Activated T-helper 17 cell treated with anti-CD3 and anti-CD28 coated beads, Interleukin-2, amount 50 U/mL, for 72 hours (primary cell): Measurements from ENCODE around the gene LMX1B. TPM values are rescaled to one million over a fixed set of nuclear protein-coding genes. Genes with fewer than 3 reads are reported as not detected.
"Not testable (repeated sequence)": the region's sequence is repeated elsewhere in the genome, so short reads cannot be mapped to it uniquely, and the experiment has no call there.

Experiments used
- ATAC-seq: fragments of 150-1000 bp; cut with Tn5 transposase; replicated peaks from 2 replicates; pipeline ENCODE4 v1.10.0; 2021; ENCODE audit warnings: mild to moderate bottlenecking, moderate library complexity
- H3K27ac Mint-ChIP-seq: one replicate; pipeline ENCODE4 v1.8.0; 2022; ENCODE audit warnings: mixed read lengths
- H3K27me3 Mint-ChIP-seq: one replicate; pipeline ENCODE4 v1.8.0; 2022; ENCODE audit warnings: mixed read lengths
- H3K36me3 Mint-ChIP-seq: one replicate; pipeline ENCODE4 v1.8.0; 2022; ENCODE audit warnings: low read depth, mild to moderate bottlenecking, mixed read lengths
- H3K4me1 Mint-ChIP-seq: one replicate; pipeline ENCODE4 v1.8.0; 2022; ENCODE audit warnings: mixed read lengths
- H3K4me3 Mint-ChIP-seq: one replicate; pipeline ENCODE4 v1.8.0; 2022; ENCODE audit warnings: mild to moderate bottlenecking, mixed read lengths
- H3K9me3 Mint-ChIP-seq: one replicate; pipeline ENCODE4 v1.8.0; 2022; ENCODE audit warnings: mixed read lengths
- total RNA-seq, 2 donors: library from RNA; stranded (reverse); gene quantifications; one replicate each; pipeline ENCODE4 v1.2.3, GENCODE V29; 2022

The LMX1B gene
- total RNA-seq, 2 donors from 2014 or later: not detected

- H3K4me1 Mint-ChIP-seq, H3K4me3 Mint-ChIP-seq, H3K27ac Mint-ChIP-seq, ATAC-seq, H3K36me3 Mint-ChIP-seq, H3K9me3 Mint-ChIP-seq, H3K27me3 Mint-ChIP-seq: not testable (repeated sequence)
These were observed 114.5 kb downstream of the LMX1B start for GRCh38 chr9:126728210-126728609.

DNA sequence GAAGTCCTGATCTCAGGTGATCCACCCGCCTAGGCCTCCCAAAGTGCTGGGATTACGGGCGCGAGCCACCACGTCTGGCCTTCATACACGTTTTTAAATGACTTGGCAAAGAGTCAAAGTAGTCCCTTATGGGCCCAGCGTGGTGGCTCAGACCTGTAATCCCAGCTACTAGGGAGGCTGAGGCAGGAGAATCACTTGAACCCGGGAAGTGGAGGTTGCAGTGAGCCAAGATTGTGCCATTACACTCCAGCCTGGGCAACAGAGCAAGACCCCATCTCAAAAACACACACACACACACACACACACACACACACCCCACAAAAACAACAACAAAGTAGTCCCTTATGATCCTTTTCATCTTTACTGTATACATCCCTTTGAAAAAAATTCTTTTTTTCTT, 116.9 kb downstream of the LMX1B start:
- H3K27me3 Mint-ChIP-seq, H3K4me3 Mint-ChIP-seq, H3K9me3 Mint-ChIP-seq: not testable (repeated sequence)

DNA sequence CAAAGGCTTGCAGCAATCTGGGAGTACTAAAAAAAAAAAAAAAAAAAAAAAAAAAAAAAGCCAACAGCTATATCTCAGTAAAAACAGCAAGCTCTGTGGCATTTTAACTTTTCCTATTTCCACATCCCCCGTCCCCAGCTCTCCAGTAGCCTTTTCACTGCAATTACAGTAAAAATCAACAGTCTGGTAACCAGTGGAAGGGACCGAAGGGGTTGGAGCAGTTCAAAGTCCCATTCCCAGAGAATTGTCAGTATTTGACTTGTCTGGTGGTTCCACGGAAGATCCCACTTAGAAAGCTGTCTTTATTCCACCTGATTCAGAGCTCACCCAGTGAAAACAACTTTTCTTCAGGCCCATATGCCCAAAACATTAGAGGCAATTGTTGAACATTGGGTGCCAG, 119.3 kb downstream of the LMX1B start:
- H3K4me1 Mint-ChIP-seq: no peaks in the 10 kb centered on the region

More for the DNA sequence above, 116.9 kb downstream of the LMX1B start:
- ATAC-seq, H3K4me1 Mint-ChIP-seq, H3K36me3 Mint-ChIP-seq, H3K27ac Mint-ChIP-seq: not testable (repeated sequence)

DNA sequence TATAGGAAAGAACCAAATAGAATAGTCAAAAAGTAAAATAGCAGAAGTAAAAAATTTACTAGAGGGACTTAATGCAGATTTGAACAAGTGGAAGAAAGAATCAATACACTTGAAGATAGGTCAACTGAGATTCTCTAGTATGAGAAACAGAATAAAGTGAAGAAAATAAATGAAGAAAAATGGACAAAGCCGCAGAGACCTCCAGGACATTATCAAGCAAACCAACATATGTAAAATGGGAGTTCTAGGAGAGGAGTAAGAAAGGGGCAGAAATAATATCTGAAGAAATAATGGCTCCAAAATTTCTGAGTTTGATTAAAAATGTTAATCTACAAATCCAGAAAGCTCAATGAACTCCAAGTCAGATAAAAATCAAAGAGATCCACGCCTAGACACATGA, 121.1 kb downstream of the LMX1B start:
- no peaks in the 10 kb centered on the region for H3K36me3 Mint-ChIP-seq
- no peak for ATAC-seq
- H3K9me3 Mint-ChIP-seq: peaks cover 8% of the 10 kb centered on the region
- no peak overlapping the region for H3K4me3 Mint-ChIP-seq
- H3K4me1 Mint-ChIP-seq: no peaks in the 10 kb centered on the region
- no peak overlapping the region for H3K27ac Mint-ChIP-seq
- H3K27me3 Mint-ChIP-seq: no peaks in the 10 kb centered on the region

More for the DNA sequence above, 119.3 kb downstream of the LMX1B start:
- H3K9me3 Mint-ChIP-seq: peaks cover 8% of the 10 kb centered on the region
- no peak overlapping the region for H3K27ac Mint-ChIP-seq
- no peaks in the 10 kb centered on the region for H3K36me3 Mint-ChIP-seq
- no peaks in the 10 kb centered on the region for H3K27me3 Mint-ChIP-seq
- ATAC-seq: no peak
- H3K4me3 Mint-ChIP-seq: no peak overlapping the region

DNA sequence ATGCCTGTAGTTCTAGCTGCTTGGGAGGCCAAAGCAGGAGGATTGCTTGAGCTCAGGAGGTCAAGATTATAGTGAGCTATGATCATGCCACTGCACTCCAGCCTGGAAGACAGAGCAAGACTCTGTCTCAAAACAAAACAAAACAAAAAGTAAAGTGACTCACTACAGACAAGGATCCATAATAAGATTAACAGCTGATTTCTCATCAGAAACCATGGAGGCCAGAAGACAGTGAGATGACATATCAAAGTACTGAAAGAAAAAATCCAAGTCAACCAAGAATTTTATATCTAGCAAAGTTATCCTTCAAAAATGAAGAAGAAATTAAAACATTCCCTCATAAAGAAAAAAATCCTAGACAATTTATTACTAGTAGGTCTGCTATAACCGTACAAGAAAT, 121.8 kb downstream of the LMX1B start:
- Mint-ChIP-seq H3K4me3 (no peak overlapping the region), H3K9me3 (peaks cover 8% of the 10 kb centered on the region), H3K27me3 (no peaks in the 10 kb centered on the region), H3K4me1 (no peaks in the 10 kb centered on the region), H3K27ac (no peak overlapping the region), H3K36me3 (no peaks in the 10 kb centered on the region)
- no peak for ATAC-seq

- no peak for ATAC-seq
- Mint-ChIP-seq H3K27me3 (no peaks in the 10 kb centered on the region), H3K4me3 (no peak overlapping the region)
These were observed 124.8 kb downstream of the LMX1B start for GRCh38 chr9:126738553-126738952.

DNA sequence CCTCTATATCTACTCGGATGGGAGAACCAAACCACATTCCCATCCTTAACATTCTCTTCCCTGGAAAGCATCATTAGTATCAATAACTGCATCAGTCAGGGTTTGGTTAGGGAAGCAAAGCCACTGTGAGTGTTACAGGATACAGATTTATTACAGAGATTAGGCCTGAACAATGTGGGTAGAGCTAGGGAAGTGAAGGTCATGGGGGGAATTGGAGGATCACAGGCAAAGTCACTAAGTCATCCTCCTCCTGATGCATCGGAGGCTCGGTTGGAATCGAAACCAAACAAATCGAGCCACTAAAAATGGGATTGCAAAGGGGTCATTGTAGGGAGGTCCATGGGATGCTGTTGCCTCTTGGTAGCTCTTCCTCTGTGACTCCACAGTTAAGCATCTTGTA, 129.3 kb downstream of the LMX1B start:
- no peaks in the 10 kb centered on the region for H3K27me3 Mint-ChIP-seq
- no peak overlapping the region for H3K27ac Mint-ChIP-seq
- H3K4me3 Mint-ChIP-seq: no peak overlapping the region
- no peak for ATAC-seq
- H3K9me3 Mint-ChIP-seq: no peaks in the 10 kb centered on the region
- H3K36me3 Mint-ChIP-seq: no peaks in the 10 kb centered on the region
- H3K4me1 Mint-ChIP-seq: peaks cover 11% of the 10 kb centered on the region

More at GRCh38 chr9:126738553-126738952, 124.8 kb downstream of the LMX1B start:
- no peak overlapping the region for H3K27ac Mint-ChIP-seq
- no peaks in the 10 kb centered on the region for H3K36me3 Mint-ChIP-seq
- H3K4me1 Mint-ChIP-seq: no peaks in the 10 kb centered on the region
- peaks cover 8% of the 10 kb centered on the region for H3K9me3 Mint-ChIP-seq

- no peak overlapping the region for H3K4me3 Mint-ChIP-seq
- H3K27me3 Mint-ChIP-seq: peaks cover under 1% of the 10 kb centered on the region
- peak; percentile 65 for ATAC-seq
- H3K9me3 Mint-ChIP-seq: no peaks in the 10 kb centered on the region
- no peaks in the 10 kb centered on the region for H3K36me3 Mint-ChIP-seq
- H3K27ac Mint-ChIP-seq: peak overlapping the region; percentile 3
- H3K4me1 Mint-ChIP-seq: peaks cover 17% of the 10 kb centered on the region
These were observed 132.1 kb downstream of the LMX1B start for GRCh38 chr9:126745574-126746411.

Other genes with a start within 250 kb of the LMX1B start
- gene ZBTB43, start 191.1 kb downstream of the LMX1B start, total RNA-seq: 10 to 100 TPM; 27.4 to 31.3 TPM
- 1 to 10 TPM; 5.0 to 7.8 TPM for gene ZBTB34, start 246.7 kb downstream of the LMX1B start, total RNA-seq